H1 (cell line): ENCODE measurements around the gene ADGRB3. TPM values are rescaled to one million over a fixed set of nuclear protein-coding genes. Genes with fewer than 3 reads are reported as not detected.

Experiments
- CTCF ChIA-PET: fragments of 300-600 bp; sonication (Branson Sonifier 250); formaldehyde crosslinking; loops from one replicate; lab custom pipeline; 2021; ENCODE audit not compliant: partially characterized antibody; lab: Charles Lee
- POLR2A ChIA-PET: fragments of 300-600 bp; sonication (Branson Sonifier 250); formaldehyde crosslinking; loops from one replicate; lab custom pipeline; 2021; ENCODE audit warnings: inconsistent platforms; ENCODE audit not compliant: partially characterized antibody; lab: Charles Lee
- DNase-seq, 2 experiments: peaks; one replicate each; pipeline versions ENCODE4 v3.0.0 to v3.0.0-alpha.2; 2010 to 2022; ENCODE audit warnings: low spot score in 2 of 2, low read depth in 1 of 2, mixed read lengths in 1 of 2
- FAIRE-seq: peaks from 2 replicates; lab custom pipeline; 2011; peaks lifted over from hg19 to GRCh38; lab: Jason Lieb, UNC
- H2AFZ ChIP-seq: 2 replicates; pipeline ENCODE4 v1.8.1; 2012; ENCODE audit warnings: low read length, inconsistent platforms
- H2AK5ac ChIP-seq: 2 replicates; pipeline ENCODE4 v1.6.1; 2013; ENCODE audit warnings: low read depth, low read length
- H2BK120ac ChIP-seq: replicated peaks from 2 replicates; pipeline ENCODE3; 2013; ENCODE audit warnings: low read depth, low read length, inconsistent platforms
- H2BK12ac ChIP-seq: 2 replicates; pipeline ENCODE4 v1.6.1; 2013; ENCODE audit warnings: low read depth, low read length
- H2BK15ac ChIP-seq: 2 replicates; pipeline ENCODE4 v1.6.1; 2013; ENCODE audit warnings: low read length
- H2BK20ac ChIP-seq: 2 replicates; pipeline ENCODE4 v1.6.1; 2013; ENCODE audit warnings: low read length
- H2BK5ac ChIP-seq: 2 replicates; pipeline ENCODE4 v1.6.1; 2013; ENCODE audit warnings: low read depth, low read length
- H3K14ac ChIP-seq: 2 replicates; pipeline ENCODE4 v1.6.1; 2013; ENCODE audit warnings: inconsistent platforms; ENCODE audit not compliant: insufficient read length
- H3K18ac ChIP-seq: 2 replicates; pipeline ENCODE4 v1.6.1; 2013; ENCODE audit warnings: low read length; ENCODE audit errors: extremely low read depth
- H3K23ac ChIP-seq: 2 replicates; pipeline ENCODE4 v1.6.1; 2013; ENCODE audit warnings: inconsistent platforms; ENCODE audit not compliant: insufficient read length
- H3K23me2 ChIP-seq: 2 replicates; pipeline ENCODE4 v1.6.1; 2013; ENCODE audit warnings: low read depth, low read length
- H3K27ac ChIP-seq: 2 replicates; pipeline ENCODE4 v1.6.1; 2011; ENCODE audit warnings: low read depth, low read length, inconsistent platforms
- H3K27me3 ChIP-seq, 4 experiments: replicated peaks in 1 of 4; 1 replicate in 1 of 4; 2 replicates in 3 of 4; pipeline versions ENCODE4 v1.6.1 to v1.8.1; 2011 to 2013; ENCODE audit warnings: low read length in 3 of 4, mild to moderate bottlenecking in 3 of 4, inconsistent platforms in 2 of 4, mixed read lengths in 2 of 4, moderate library complexity in 1 of 4; ENCODE audit not compliant: control insufficient read depth in 3 of 4, insufficient read depth in 3 of 4; ENCODE audit errors: extremely low read depth in 1 of 4
- H3K36me3 ChIP-seq, 4 experiments: 2 replicates each; pipeline versions ENCODE4 v1.6.1 to v1.8.1; 2011 to 2013; ENCODE audit warnings: mild to moderate bottlenecking in 4 of 4, low read length in 3 of 4, moderate library complexity in 2 of 4, control low read depth in 1 of 4, inconsistent platforms in 1 of 4; ENCODE audit not compliant: insufficient read depth in 4 of 4, control insufficient read depth in 2 of 4
- H3K4ac ChIP-seq: replicated peaks from 2 replicates; pipeline ENCODE3; 2013; ENCODE audit warnings: low read length, low read depth, mixed read lengths, inconsistent platforms; ENCODE audit not compliant: insufficient read length
- H3K4me1 ChIP-seq, 4 experiments: replicated peaks in 1 of 4; 1 replicate in 1 of 4; 2 replicates in 3 of 4; pipeline versions ENCODE4 v1.6.1 to v1.8.1; 2011 to 2013; ENCODE audit warnings: low read length in 3 of 4, inconsistent platforms in 2 of 4, mixed read lengths in 1 of 4; ENCODE audit not compliant: insufficient read depth in 4 of 4, control insufficient read depth in 3 of 4
- H3K4me2 ChIP-seq, 2 experiments: 2 replicates each; pipeline versions ENCODE4 v1.6.1 to v1.8.1; 2011 to 2013; ENCODE audit warnings: low read depth in 2 of 2, low read length in 2 of 2, control low read depth in 1 of 2, inconsistent platforms in 1 of 2, mild to moderate bottlenecking in 1 of 2; ENCODE audit not compliant: insufficient read depth in 1 of 2
- H3K4me3 ChIP-seq, 4 experiments: fragments of 200-600, 300-600 bp in 1 of 4; sonication (generic), shearing (Covaris generic), sonication (Bioruptor Twin) in 1 of 4; 2 replicates each; pipeline versions ENCODE4 v1.5.1 to v1.8.1; 2011 to 2016; ENCODE audit warnings: low read length in 4 of 4, low read depth in 3 of 4, control low read depth in 2 of 4, inconsistent platforms in 2 of 4, mild to moderate bottlenecking in 2 of 4, mixed read lengths in 1 of 4, moderate library complexity in 1 of 4; ENCODE audit not compliant: insufficient read depth in 2 of 4; ENCODE audit errors: extremely low read depth in 1 of 4
- H3K56ac ChIP-seq: replicated peaks from 2 replicates; pipeline ENCODE3; 2013; ENCODE audit warnings: low read depth, mild to moderate bottlenecking, mixed read lengths, low read length, inconsistent platforms; ENCODE audit not compliant: insufficient read length
- H3K79me1 ChIP-seq: 2 replicates; pipeline ENCODE4 v1.6.1; 2013; ENCODE audit warnings: low read depth, low read length, control low read depth
- H3K79me2 ChIP-seq, 2 experiments: 2 replicates each; pipeline versions ENCODE4 v1.6.1 to v1.8.1; 2012 to 2013; ENCODE audit warnings: low read length in 2 of 2, mild to moderate bottlenecking in 2 of 2, inconsistent platforms in 1 of 2; ENCODE audit not compliant: insufficient read depth in 2 of 2, control insufficient read depth in 1 of 2
- H3K9ac ChIP-seq, 4 experiments: replicated peaks in 1 of 4; 1 replicate in 1 of 4; 2 replicates in 3 of 4; pipeline versions ENCODE4 v1.6.1 to v1.8.1; 2011 to 2013; ENCODE audit warnings: low read depth in 3 of 4, low read length in 3 of 4, control low read depth in 2 of 4, mild to moderate bottlenecking in 2 of 4, moderate library complexity in 2 of 4, inconsistent platforms in 1 of 4; ENCODE audit errors: extremely low read depth in 1 of 4
- H3K9me3 ChIP-seq, 2 experiments: 2 replicates each; pipeline versions ENCODE4 v1.6.1 to v1.8.1; 2012 to 2013; ENCODE audit warnings: mild to moderate bottlenecking in 2 of 2, moderate library complexity in 2 of 2, control low read depth in 1 of 2, inconsistent platforms in 1 of 2, low read depth in 1 of 2, low read length in 1 of 2, mixed read lengths in 1 of 2; ENCODE audit not compliant: insufficient read depth in 2 of 2
- H4K20me1 ChIP-seq, 2 experiments: replicated peaks in 1 of 2; 2 replicates each; pipeline versions ENCODE3 to v1.8.1; 2011 to 2013; ENCODE audit warnings: inconsistent platforms in 2 of 2, low read length in 2 of 2, mild to moderate bottlenecking in 1 of 2; ENCODE audit not compliant: insufficient read depth in 2 of 2, control insufficient read depth in 1 of 2
- H4K5ac ChIP-seq: 2 replicates; pipeline ENCODE4 v1.6.1; 2013; ENCODE audit warnings: low read length, low read depth, mixed read lengths, inconsistent platforms; ENCODE audit not compliant: insufficient read length
- H4K8ac ChIP-seq: 2 replicates; pipeline ENCODE4 v1.8.0; 2013; ENCODE audit warnings: mild to moderate bottlenecking, moderate library complexity, low read length, inconsistent platforms; ENCODE audit not compliant: insufficient read depth; ENCODE audit errors: extremely low read depth
- H4K91ac ChIP-seq: replicated peaks from 2 replicates; pipeline ENCODE3; 2013; ENCODE audit warnings: low read length, mixed read lengths, inconsistent platforms; ENCODE audit not compliant: insufficient read length
- BACH1 ChIP-seq: IDR thresholded peaks from 2 replicates; pipeline ENCODE4 v1.6.1; 2012; ENCODE audit warnings: low read length, improper control_type of control experiment
- CREB1 ChIP-seq: IDR thresholded peaks from 2 replicates; pipeline ENCODE4 v1.6.1; 2012; ENCODE audit warnings: inconsistent platforms
- EP300 ChIP-seq, 2 experiments: IDR thresholded peaks; 1 replicate in 1 of 2; 2 replicates in 1 of 2; pipeline ENCODE4 v1.6.1; 2011 to 2012; ENCODE audit warnings: low read depth in 2 of 2, low read length in 2 of 2, mild to moderate bottlenecking in 2 of 2, borderline replicate concordance in 1 of 2, inconsistent platforms in 1 of 2, moderate library complexity in 1 of 2
- FOSL1 ChIP-seq: IDR thresholded peaks from 2 replicates; pipeline ENCODE4 v1.6.1; 2011; ENCODE audit warnings: mild to moderate bottlenecking, low read depth, low read length, moderate library complexity; ENCODE audit not compliant: insufficient read depth
- RFX5 ChIP-seq: IDR thresholded peaks from 2 replicates; pipeline ENCODE4 v1.6.1; 2011; ENCODE audit warnings: low read depth, low read length, improper control_type of control experiment, borderline replicate concordance
- WGBS, 2 experiments: shearing (Covaris generic) in 1 of 2; methylation state at CpG; one replicate each; pipeline versions ENCODE4 v1.1.6 to v1.1.7; 2013 to 2015; ENCODE audit warnings: low lambda C conversion rate in 2 of 2, mixed read lengths in 2 of 2, inconsistent platforms in 1 of 2, low coverage in 1 of 2, missing lambda C conversion rate in 1 of 2; ENCODE audit not compliant: insufficient replicate concordance in 2 of 2, insufficient coverage in 1 of 2, insufficient read length in 1 of 2; ENCODE audit errors: extremely low coverage in 1 of 2, missing lambda C conversion rate in 1 of 2; 5-methylcytosine and 5-hydroxymethylcytosine counted together
- polyA plus RNA-seq, 7 experiments: library from polyadenylated mRNA; depleted of rRNA in 3 of 7; stranded (reverse) in 5 of 7; unstranded in 2 of 7; fragments of >200 nt in 5 of 7; fragments of 200-250 nt in 2 of 7; gene quantifications; 1 replicate in 5 of 7; 2 replicates in 1 of 7; 4 replicates in 1 of 7; pipeline versions ENCODE4 v1.2.1 to v1.2.3, GENCODE V29; 2011 to 2013; ENCODE audit warnings: missing spikeins in 2 of 7, mixed read lengths in 2 of 7
- total RNA-seq: library from RNA; stranded (reverse); fragmentation: NEBNext Ultra II Directional; extraction: Animal tissue kit (Norgen Biotek cat#: 25700); gene quantifications from 2 replicates; pipeline ENCODE4 v1.2.1, GENCODE V29; 2021

ADGRB3 gene
- total and polyA plus RNA-seq, 2 of the 8 experiments (the other 6 are each of a cell fraction or from before 2014, with no cell fraction given): 0.35 to 1.2 TPM

DNA sequence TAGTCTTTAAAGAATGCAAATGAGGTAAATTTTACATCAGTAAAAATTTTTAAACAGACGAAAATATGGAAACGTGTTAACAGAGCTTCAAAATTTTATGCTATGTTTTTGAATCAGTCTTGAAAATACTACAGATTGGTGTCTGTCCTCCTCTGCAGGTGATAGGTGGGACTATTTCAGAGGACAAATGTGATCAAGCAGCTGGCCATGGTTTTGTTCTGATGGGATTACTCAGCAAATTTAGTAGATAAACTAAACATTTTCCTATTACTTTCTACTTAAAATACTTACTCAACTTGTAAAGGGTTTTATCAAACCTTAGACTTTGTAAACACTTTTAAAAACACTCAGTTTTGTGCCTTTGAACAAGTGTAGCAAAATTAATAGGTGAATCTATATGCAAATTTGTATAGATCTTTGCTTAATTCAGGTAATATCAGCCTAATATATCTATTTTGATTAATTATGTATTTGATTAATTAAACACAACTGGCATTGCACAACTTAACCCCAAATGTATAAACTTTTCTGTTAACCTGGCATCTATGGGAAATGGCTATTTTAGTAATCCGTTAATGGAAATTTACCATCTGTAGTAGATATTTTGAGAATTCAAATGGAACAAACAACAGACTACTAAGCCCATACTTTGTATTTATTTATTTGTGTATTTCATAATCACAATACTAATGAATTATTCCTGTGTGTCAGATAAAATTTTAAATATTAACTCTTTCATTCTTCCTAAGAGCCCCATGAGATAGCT is 22.5 kb downstream of the ADGRB3 start:
- H3K79me1 ChIP-seq: no peaks in the 10 kb centered on the region
- no peak overlapping the region for H3K9ac ChIP-seq
- no peak overlapping the region for H3K4ac ChIP-seq
- no peak for DNase-seq
- no peak overlapping the region for H4K5ac ChIP-seq
- H3K36me3 ChIP-seq: no peaks in the 10 kb centered on the region
- no peaks in the 10 kb centered on the region for H3K27me3 ChIP-seq
- H3K56ac ChIP-seq: no peak overlapping the region
- no peaks in the 10 kb centered on the region for H3K4me1 ChIP-seq
- no peak overlapping the region for H2BK12ac ChIP-seq
- no peaks in the 10 kb centered on the region for H3K23me2 ChIP-seq
- H4K20me1 ChIP-seq: no peaks in the 10 kb centered on the region
- TF ChIP-seq RFX5 (no peak), BACH1 (peak; percentile 73), CREB1 (no peak), FOSL1 (no peak), EP300 (IDR thresholded peaks at IDR 0.05; ENCODE audit: borderline replicate concordance in 1 of 2, low read depth in 2 of 2, low read length in 2 of 2) (no peak)
- H2BK120ac ChIP-seq: no peak overlapping the region
- no peak overlapping the region for H3K14ac ChIP-seq
- no peak for FAIRE-seq
- no peak overlapping the region for H3K4me3 ChIP-seq
- no peaks in the 10 kb centered on the region for H3K9me3 ChIP-seq
- H3K79me2 ChIP-seq: no peaks in the 10 kb centered on the region
- H2AFZ ChIP-seq: no peak overlapping the region
- no peak overlapping the region for H4K91ac ChIP-seq
- POLR2A ChIA-PET: no interaction called here
- no peak overlapping the region for H2BK15ac ChIP-seq
- no peak overlapping the region for H3K4me2 ChIP-seq
- 78% methylated on average over 3 of the region's 3 CpGs; no CpG with 5 or more reads in 1 of the 2 experiments for WGBS, 2 experiments
- H2BK20ac ChIP-seq: no peak overlapping the region
- no peak overlapping the region for H3K18ac ChIP-seq
- no peak overlapping the region for H2BK5ac ChIP-seq
- no peak overlapping the region for H2AK5ac ChIP-seq
- no peak overlapping the region for H3K23ac ChIP-seq
- CTCF ChIA-PET: interaction anchor here (0.7 kb wide), 1 partner anchor 105 kb away, joined by 3 read pairs; no protein-coding TSS in a partner anchor
- no peak overlapping the region for H3K27ac ChIP-seq
- no peak overlapping the region for H4K8ac ChIP-seq
